HepG2 (cell line): ENCODE measurements around the gene C1RL. TPM values are rescaled to one million over a fixed set of nuclear protein-coding genes. Genes with fewer than 3 reads are reported as not detected.

Experiments
- ATAC-seq: fragments of 200-7000 bp; cut with Tn5 transposase; 3 replicates; pipeline ENCODE4 v1.9.1; 2020; ENCODE audit warnings: mild to moderate bottlenecking, moderate library complexity
- BruUV-seq: library from RNA; stranded (reverse); fragments of 400-500 nt; replicated peaks from 2 replicates; lab custom pipeline; 2021; lab: Mats Ljungman, UMichigan
- CTCF ChIA-PET: fragments of 300-600 bp; formaldehyde crosslinking; extraction: SDS; loops from one replicate; lab custom pipeline; 2021; ENCODE audit warnings: low total read pairs, inconsistent platforms, low intra/inter-chr PET ratio; lab: Yijun Ruan, JAX
- POLR2A ChIA-PET: fragments of 350-600 bp; sonication (Branson Sonifier 250); formaldehyde crosslinking; loops from one replicate; lab custom pipeline; 2020; ENCODE audit warnings: antibody characterized with exemption, inconsistent platforms; lab: Yijun Ruan, JAX
- DNase-seq: peaks from one replicate; pipeline ENCODE4 v3.0.0-alpha.2; 2015; ENCODE audit warnings: low spot score
- FAIRE-seq: peaks from 3 replicates; lab custom pipeline; 2011; peaks lifted over from hg19 to GRCh38; lab: Jason Lieb, UNC
- H2AFZ ChIP-seq: one replicate; pipeline ENCODE4 v1.6.1; 2011; ENCODE audit warnings: low read length, inconsistent platforms
- H3K27ac ChIP-seq: fragments of 300-600 bp; 3 replicates; pipeline ENCODE4 v1.8.0; 2011; ENCODE audit warnings: mixed run types, mild to moderate bottlenecking, mixed read lengths, low read length, inconsistent platforms; ENCODE audit not compliant: insufficient read depth; ENCODE audit errors: extremely low read length
- H3K27me3 ChIP-seq, 2 experiments: fragments of 200-600 bp in 1 of 2; 2 replicates in 1 of 2; 3 replicates in 1 of 2; pipeline versions ENCODE4 v1.6.0 to v1.8.0; 2011; ENCODE audit warnings: low read length in 2 of 2, mild to moderate bottlenecking in 2 of 2, moderate library complexity in 2 of 2, inconsistent platforms in 1 of 2; ENCODE audit not compliant: insufficient read depth in 2 of 2, control insufficient read depth in 1 of 2
- H3K36me3 ChIP-seq, 2 experiments: fragments of 200-600 bp in 1 of 2; replicated peaks in 1 of 2; 2 replicates in 1 of 2; 3 replicates in 1 of 2; pipeline versions ENCODE4 v1.5.1 to v1.8.0; 2011; ENCODE audit warnings: low read length in 2 of 2, inconsistent platforms in 1 of 2; ENCODE audit not compliant: insufficient read depth in 2 of 2, control insufficient read depth in 1 of 2
- H3K4me1 ChIP-seq: 2 replicates; pipeline ENCODE4 v1.5.1; 2012; ENCODE audit warnings: low read length, inconsistent platforms; ENCODE audit not compliant: insufficient read depth
- H3K4me2 ChIP-seq: 2 replicates; pipeline ENCODE4 v1.6.0; 2011; ENCODE audit warnings: low read depth, low read length, inconsistent platforms
- H3K4me3 ChIP-seq, 3 experiments: fragments of 200-600 bp in 1 of 3; sonication (generic), shearing (Covaris generic) in 1 of 3; replicated peaks in 1 of 3; 2 replicates each; pipeline ENCODE4 v1.5.1; 2011 to 2016; ENCODE audit warnings: low read length in 3 of 3, inconsistent platforms in 2 of 3, low read depth in 2 of 3, mild to moderate bottlenecking in 2 of 3, control low read depth in 1 of 3, mixed read lengths in 1 of 3; ENCODE audit not compliant: insufficient read depth in 1 of 3
- H3K79me2 ChIP-seq: one replicate; pipeline ENCODE4 v1.6.1; 2011; ENCODE audit warnings: low read length, inconsistent platforms; ENCODE audit not compliant: insufficient read depth
- H3K9ac ChIP-seq: 2 replicates; pipeline ENCODE4 v1.6.0; 2011; ENCODE audit warnings: mild to moderate bottlenecking, low read depth, low read length, inconsistent platforms; ENCODE audit not compliant: insufficient read depth
- H3K9me3 ChIP-seq: 2 replicates; pipeline ENCODE4 v1.5.1; 2012; ENCODE audit warnings: mild to moderate bottlenecking, low read length
- H4K20me1 ChIP-seq: 2 replicates; pipeline ENCODE4 v1.6.0; 2011; ENCODE audit warnings: inconsistent platforms, mild to moderate bottlenecking, low read length, moderate library complexity; ENCODE audit not compliant: insufficient read depth
- FOXK1 ChIP-seq: sonication (generic); formaldehyde crosslinking; IDR thresholded peaks from 2 replicates; pipeline ENCODE4 v1.4.0; 2020; ENCODE audit warnings: low read depth, missing genetic modification reagents, borderline replicate concordance
- HMGA1 ChIP-seq: sonication (generic); formaldehyde crosslinking; conservative IDR thresholded peaks from 2 replicates; pipeline ENCODE4 v1.4.0; 2020; ENCODE audit warnings: missing genetic modification reagents
- JDP2 ChIP-seq: sonication (generic); formaldehyde crosslinking; IDR thresholded peaks from 2 replicates; pipeline ENCODE4 v1.8.1; 2022; ENCODE audit warnings: missing genetic modification reagents, borderline replicate concordance
- KDM2A ChIP-seq: sonication (generic); formaldehyde crosslinking; IDR thresholded peaks from 2 replicates; pipeline ENCODE4 v1.4.0; 2020; ENCODE audit warnings: low read depth, missing genetic modification reagents, borderline replicate concordance
- KLF6 ChIP-seq: IDR thresholded peaks from 2 replicates; pipeline ENCODE4 v1.8.0; 2016; ENCODE audit warnings: missing biosample characterization, missing genetic modification reagents
- REL ChIP-seq: sonication (generic); formaldehyde crosslinking; conservative IDR thresholded peaks from 2 replicates; pipeline ENCODE4 v1.8.0; 2022; ENCODE audit warnings: mild to moderate bottlenecking, missing genetic modification reagents, moderate library complexity
- ZNF205 ChIP-seq: IDR thresholded peaks from 2 replicates; pipeline ENCODE4 v1.6.1; 2018; ENCODE audit warnings: missing biosample characterization, missing genetic modification reagents
- ZNF556 ChIP-seq: sonication (generic); formaldehyde crosslinking; IDR thresholded peaks from 2 replicates; pipeline ENCODE4 v1.4.0; 2020; ENCODE audit warnings: mild to moderate bottlenecking, missing genetic modification reagents, borderline replicate concordance
- ZNF589 ChIP-seq: sonication (generic); formaldehyde crosslinking; conservative IDR thresholded peaks from 2 replicates; pipeline ENCODE4 v1.8.0; 2022; ENCODE audit warnings: mild to moderate bottlenecking, moderate library complexity, missing genetic modification reagents
- WGBS: methylation state at CpG from one replicate; pipeline ENCODE4 v1.1.6; 2017; ENCODE audit warnings: low lambda C conversion rate; 5-methylcytosine and 5-hydroxymethylcytosine counted together
- in situ Hi-C: cut with HindIII; loops from 2 replicates; pipeline ENCODE4 v1.10.0; 2017; ENCODE audit warnings: low pct_unique_long_range_greater_than_20kb; ENCODE audit not compliant: extremely low pct_ligation_motif_present
- intact Hi-C: fragments of 100-400 bp; cut with micrococcal nuclease; formaldehyde crosslinking; loops from one replicate; pipeline ENCODE4 v1.10.0; 2022; ENCODE audit not compliant: unreplicated experiment
- polyA plus RNA-seq, 8 experiments: library from polyadenylated mRNA; depleted of rRNA in 3 of 8; stranded (reverse) in 7 of 8; unstranded in 1 of 8; fragments of >200 nt; fragmentation: Illumina TruSeq in 4 of 8; extraction: Trizol in 4 of 8; gene quantifications; 2 replicates each; pipeline versions ENCODE4 v1.2.1 to v1.2.3, GENCODE V29; 2011 to 2016; ENCODE audit warnings: low read depth in 4 of 8, missing spikeins in 1 of 8, mixed read lengths in 1 of 8; ENCODE audit not compliant: insufficient read depth in 1 of 8
- total RNA-seq, 5 experiments: library from RNA; depleted of rRNA; stranded (reverse); fragments of >200 nt; fragmentation: Illumina TruSeq; extraction: Trizol; gene quantifications; 2 replicates each; pipeline ENCODE4 v1.2.3, GENCODE V29; 2016; ENCODE audit warnings: low read depth in 1 of 5
- TF ChIP-seq, protein P1 (sequence below): sonication (generic); formaldehyde crosslinking; IDR thresholded peaks from 2 replicates; pipeline ENCODE4 v1.5.0; 2020; ENCODE audit warnings: missing genetic modification reagents
- TF ChIP-seq, protein P2 (sequence below): sonication (generic); formaldehyde crosslinking; IDR thresholded peaks from 2 replicates; pipeline ENCODE4 v1.4.0; 2020; ENCODE audit warnings: missing genetic modification reagents
- TF ChIP-seq, protein P3 (sequence below): sonication (generic); formaldehyde crosslinking; IDR thresholded peaks from 2 replicates; pipeline ENCODE4 v1.9.0; 2021; ENCODE audit warnings: missing genetic modification reagents, borderline replicate concordance

Gene C1RL
- total and polyA plus RNA-seq, 2 of the 13 experiments (the other 11 are each of a cell fraction or from before 2014, with no cell fraction given): 28.9 to 53.1 TPM

DNA sequence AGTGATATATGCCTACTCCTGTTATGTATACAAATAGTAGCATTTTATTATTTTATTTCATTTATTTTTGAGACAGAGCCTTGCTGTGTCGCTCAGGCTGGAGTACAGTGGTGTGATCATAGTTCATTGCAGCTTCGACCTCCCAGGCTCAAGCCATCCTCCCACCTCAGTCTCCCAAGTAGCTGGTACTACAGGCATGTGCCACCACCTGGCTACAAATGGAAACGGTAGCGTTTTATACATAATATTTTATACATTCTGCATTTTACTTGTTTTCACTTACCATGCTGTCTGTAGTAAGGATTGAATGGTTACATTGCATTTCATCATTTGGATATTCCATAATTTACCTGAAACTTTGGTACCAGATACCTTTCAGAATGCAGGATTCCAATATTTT lies 30.9 kb downstream of the C1RL start (continued):
- TF ChIP-seq ZNF205 (CRISPR knock-in tag) (no peak), HMGA1 (CRISPR knock-in tag) (no peak), KLF6 (CRISPR knock-in tag) (no peak), JDP2 (CRISPR knock-in tag) (no peak), ZNF589 (CRISPR knock-in tag) (no peak)
- TF ChIP-seq, protein P1, sequence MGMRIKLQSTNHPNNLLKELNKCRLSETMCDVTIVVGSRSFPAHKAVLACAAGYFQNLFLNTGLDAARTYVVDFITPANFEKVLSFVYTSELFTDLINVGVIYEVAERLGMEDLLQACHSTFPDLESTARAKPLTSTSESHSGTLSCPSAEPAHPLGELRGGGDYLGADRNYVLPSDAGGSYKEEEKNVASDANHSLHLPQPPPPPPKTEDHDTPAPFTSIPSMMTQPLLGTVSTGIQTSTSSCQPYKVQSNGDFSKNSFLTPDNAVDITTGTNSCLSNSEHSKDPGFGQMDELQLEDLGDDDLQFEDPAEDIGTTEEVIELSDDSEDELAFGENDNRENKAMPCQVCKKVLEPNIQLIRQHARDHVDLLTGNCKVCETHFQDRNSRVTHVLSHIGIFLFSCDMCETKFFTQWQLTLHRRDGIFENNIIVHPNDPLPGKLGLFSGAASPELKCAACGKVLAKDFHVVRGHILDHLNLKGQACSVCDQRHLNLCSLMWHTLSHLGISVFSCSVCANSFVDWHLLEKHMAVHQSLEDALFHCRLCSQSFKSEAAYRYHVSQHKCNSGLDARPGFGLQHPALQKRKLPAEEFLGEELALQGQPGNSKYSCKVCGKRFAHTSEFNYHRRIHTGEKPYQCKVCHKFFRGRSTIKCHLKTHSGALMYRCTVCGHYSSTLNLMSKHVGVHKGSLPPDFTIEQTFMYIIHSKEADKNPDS: no peak

- Histone ChIP-seq H3K36me3 (no peaks in the 10 kb centered on the region), H3K27ac (no peak overlapping the region), H4K20me1 (no peaks in the 10 kb centered on the region), H3K4me2 (no peak overlapping the region), H3K4me3 (no peak overlapping the region), H2AFZ (no peak overlapping the region), H3K9me3 (no peaks in the 10 kb centered on the region), H3K79me2 (no peaks in the 10 kb centered on the region), H3K9ac (no peak overlapping the region), H3K27me3 (no peaks in the 10 kb centered on the region), H3K4me1 (peaks cover 30% of the 10 kb centered on the region)
- in situ Hi-C loops (no loop called here), intact Hi-C loops (no loop called here)
- DNase-seq: no peak
- ChIA-PET CTCF (no interaction called here), POLR2A (no interaction called here)
- WGBS: 77% methylated on average over 4 of the region's 4 CpGs
- ATAC-seq: no peak
- FAIRE-seq: no peak
- no TSS peak for BruUV-seq
- TF ChIP-seq FOXK1 (CRISPR knock-in tag): no peak
- no peak for TF ChIP-seq KDM2A (CRISPR knock-in tag)
- no peak for TF ChIP-seq ZNF556 (CRISPR knock-in tag)
- TF ChIP-seq REL: no peak
- TF ChIP-seq, protein P2, sequence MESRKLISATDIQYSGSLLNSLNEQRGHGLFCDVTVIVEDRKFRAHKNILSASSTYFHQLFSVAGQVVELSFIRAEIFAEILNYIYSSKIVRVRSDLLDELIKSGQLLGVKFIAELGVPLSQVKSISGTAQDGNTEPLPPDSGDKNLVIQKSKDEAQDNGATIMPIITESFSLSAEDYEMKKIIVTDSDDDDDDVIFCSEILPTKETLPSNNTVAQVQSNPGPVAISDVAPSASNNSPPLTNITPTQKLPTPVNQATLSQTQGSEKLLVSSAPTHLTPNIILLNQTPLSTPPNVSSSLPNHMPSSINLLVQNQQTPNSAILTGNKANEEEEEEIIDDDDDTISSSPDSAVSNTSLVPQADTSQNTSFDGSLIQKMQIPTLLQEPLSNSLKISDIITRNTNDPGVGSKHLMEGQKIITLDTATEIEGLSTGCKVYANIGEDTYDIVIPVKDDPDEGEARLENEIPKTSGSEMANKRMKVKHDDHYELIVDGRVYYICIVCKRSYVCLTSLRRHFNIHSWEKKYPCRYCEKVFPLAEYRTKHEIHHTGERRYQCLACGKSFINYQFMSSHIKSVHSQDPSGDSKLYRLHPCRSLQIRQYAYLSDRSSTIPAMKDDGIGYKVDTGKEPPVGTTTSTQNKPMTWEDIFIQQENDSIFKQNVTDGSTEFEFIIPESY (CRISPR knock-in tag): no peak
- TF ChIP-seq, protein P3, sequence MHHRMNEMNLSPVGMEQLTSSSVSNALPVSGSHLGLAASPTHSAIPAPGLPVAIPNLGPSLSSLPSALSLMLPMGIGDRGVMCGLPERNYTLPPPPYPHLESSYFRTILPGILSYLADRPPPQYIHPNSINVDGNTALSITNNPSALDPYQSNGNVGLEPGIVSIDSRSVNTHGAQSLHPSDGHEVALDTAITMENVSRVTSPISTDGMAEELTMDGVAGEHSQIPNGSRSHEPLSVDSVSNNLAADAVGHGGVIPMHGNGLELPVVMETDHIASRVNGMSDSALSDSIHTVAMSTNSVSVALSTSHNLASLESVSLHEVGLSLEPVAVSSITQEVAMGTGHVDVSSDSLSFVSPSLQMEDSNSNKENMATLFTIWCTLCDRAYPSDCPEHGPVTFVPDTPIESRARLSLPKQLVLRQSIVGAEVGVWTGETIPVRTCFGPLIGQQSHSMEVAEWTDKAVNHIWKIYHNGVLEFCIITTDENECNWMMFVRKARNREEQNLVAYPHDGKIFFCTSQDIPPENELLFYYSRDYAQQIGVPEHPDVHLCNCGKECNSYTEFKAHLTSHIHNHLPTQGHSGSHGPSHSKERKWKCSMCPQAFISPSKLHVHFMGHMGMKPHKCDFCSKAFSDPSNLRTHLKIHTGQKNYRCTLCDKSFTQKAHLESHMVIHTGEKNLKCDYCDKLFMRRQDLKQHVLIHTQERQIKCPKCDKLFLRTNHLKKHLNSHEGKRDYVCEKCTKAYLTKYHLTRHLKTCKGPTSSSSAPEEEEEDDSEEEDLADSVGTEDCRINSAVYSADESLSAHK (CRISPR knock-in tag): no peak
These were observed 32.5 kb downstream of the C1RL start for GRCh38 chr12:7076493-7076892.
